ENCODE measurements around the gene TCN1. TPM values are rescaled to one million over a fixed set of nuclear protein-coding genes. Genes with fewer than 3 reads are reported as not detected.
"Not testable (repeated sequence)": the region's sequence is repeated elsewhere in the genome, so short reads cannot be mapped to it uniquely, and the experiment has no call there.

TCN1 gene
- polyA plus RNA-seq, 2 donors, result 6.9 to 10.9 TPM

- WGBS, 2 donors, result 50 to 53% methylated on average over 4 of the region's 4 CpGs
- H3K27ac ChIP-seq (ENCODE audit: low read depth in 2 of 2, low read length in 1 of 2), result no peak within 1 kb of the TSS
Measured at GRCh38 chr11:59845399-59845798, 20.9 kb downstream of the TCN1 start, which contains the start of gene CBLIF. CBLIF (minus strand) TSS chr11:59845499; CDS start chr11:59845453, 46 bp downstream.

DNA sequence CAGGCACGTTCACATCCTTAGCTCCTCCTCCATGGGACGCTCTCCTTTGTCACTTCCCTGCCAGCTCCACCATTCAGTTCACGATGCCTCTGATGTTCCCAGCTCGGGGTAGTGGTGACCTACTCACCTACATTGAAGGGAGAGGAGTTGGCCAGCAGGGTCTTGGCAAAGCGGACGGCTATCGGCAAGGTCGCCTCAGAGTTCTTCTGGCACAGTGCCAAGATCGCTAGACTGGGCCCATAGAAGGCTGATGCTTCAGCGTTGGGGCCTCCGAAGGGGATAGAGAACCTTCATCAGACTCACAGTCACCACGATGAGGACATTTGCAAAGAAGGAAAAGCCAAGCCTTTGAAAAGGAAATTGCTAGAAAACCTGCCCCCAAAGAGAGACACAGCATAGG is 24.0 kb downstream of the TCN1 start:
- H3K4me3 ChIP-seq (ENCODE audit: low read depth in 1 of 2, low read length in 2 of 2), result no peak overlapping the region
- H3K27me3 ChIP-seq (ENCODE audit: control insufficient read depth in 1 of 2, insufficient read depth in 2 of 2, low read length in 2 of 2), result no peaks in the 10 kb centered on the region
- WGBS, 2 donors, result 77 to 78% methylated on average over 12 of the region's 12 CpGs
- no peaks in the 10 kb centered on the region for H3K9me3 ChIP-seq (ENCODE audit: control insufficient read depth in 2 of 2, insufficient read depth in 1 of 2, low read depth in 1 of 2, low read length in 1 of 2)
- no peak overlapping the region for H3K27ac ChIP-seq (ENCODE audit: low read depth in 2 of 2, low read length in 1 of 2)
- H3K4me1 ChIP-seq (ENCODE audit: control insufficient read depth in 2 of 2, insufficient read depth in 2 of 2, low read length in 1 of 2), result peaks cover 0 to 2% of the 10 kb centered on the region in 2 donors
- H3K36me3 ChIP-seq (ENCODE audit: control insufficient read depth in 2 of 2, insufficient read depth in 2 of 2, low read length in 1 of 2), result no peaks in the 10 kb centered on the region

More at GRCh38 chr11:59845399-59845798, 20.9 kb downstream of the TCN1 start, which contains the start of gene CBLIF:
- Histone ChIP-seq H3K27me3 (ENCODE audit: control insufficient read depth in 1 of 2, insufficient read depth in 2 of 2, low read length in 2 of 2) (no peaks in the 10 kb centered on the region), H3K4me3 (ENCODE audit: low read depth in 1 of 2, low read length in 2 of 2) (no peak within 1 kb of the TSS), H3K36me3 (ENCODE audit: control insufficient read depth in 2 of 2, insufficient read depth in 2 of 2, low read length in 1 of 2) (no peaks in the 10 kb centered on the region), H3K4me1 (ENCODE audit: control insufficient read depth in 2 of 2, insufficient read depth in 2 of 2, low read length in 1 of 2) (peaks cover 0 to 2% of the 10 kb centered on the region in 2 donors), H3K9me3 (ENCODE audit: control insufficient read depth in 2 of 2, insufficient read depth in 1 of 2, low read depth in 1 of 2, low read length in 1 of 2) (no peaks in the 10 kb centered on the region)

DNA sequence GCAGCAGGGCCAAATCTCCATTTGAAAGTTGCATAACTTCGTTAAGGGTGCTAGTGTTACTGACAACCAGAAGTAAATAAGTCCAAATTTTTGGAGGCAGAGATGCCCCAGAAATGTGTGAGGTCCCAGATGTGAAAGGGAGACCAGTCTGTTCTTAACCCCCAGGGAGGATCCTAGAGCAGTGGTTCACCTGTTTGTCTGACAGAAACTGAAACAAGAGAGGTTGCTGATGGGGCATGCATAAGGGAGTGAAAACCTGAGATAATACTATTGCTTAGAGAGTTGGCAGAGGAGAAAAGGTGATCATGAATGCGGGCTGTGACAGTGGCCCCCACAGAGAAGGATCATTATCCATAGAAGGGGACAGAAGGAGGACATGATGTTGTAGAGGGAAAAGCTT is 24.8 kb downstream of the TCN1 start:
- H3K27me3 ChIP-seq (ENCODE audit: control insufficient read depth in 1 of 2, insufficient read depth in 2 of 2, low read length in 2 of 2), result no peaks in the 10 kb centered on the region
- no peaks in the 10 kb centered on the region for H3K9me3 ChIP-seq (ENCODE audit: control insufficient read depth in 2 of 2, insufficient read depth in 1 of 2, low read depth in 1 of 2, low read length in 1 of 2)
- 77 to 82% methylated on average over 2 of the region's 2 CpGs for WGBS, 2 donors
- no peaks in the 10 kb centered on the region for H3K36me3 ChIP-seq (ENCODE audit: control insufficient read depth in 2 of 2, insufficient read depth in 2 of 2, low read length in 1 of 2)
- H3K4me3 ChIP-seq (ENCODE audit: low read depth in 1 of 2, low read length in 2 of 2), result no peak overlapping the region
- H3K4me1 ChIP-seq (ENCODE audit: control insufficient read depth in 2 of 2, insufficient read depth in 2 of 2, low read length in 1 of 2), result peaks cover 0 to 2% of the 10 kb centered on the region in 2 donors
- H3K27ac ChIP-seq (ENCODE audit: low read depth in 2 of 2, low read length in 1 of 2), result no peak overlapping the region

- Histone ChIP-seq H3K27me3 (ENCODE audit: control insufficient read depth in 1 of 2, insufficient read depth in 2 of 2, low read length in 2 of 2) (no peaks in the 10 kb centered on the region), H3K4me3 (ENCODE audit: low read depth in 1 of 2, low read length in 2 of 2) (no peak overlapping the region), H3K4me1 (ENCODE audit: control insufficient read depth in 2 of 2, insufficient read depth in 2 of 2, low read length in 1 of 2) (no peaks in the 10 kb centered on the region), H3K27ac (ENCODE audit: low read depth in 2 of 2, low read length in 1 of 2) (no peak overlapping the region), H3K36me3 (ENCODE audit: control insufficient read depth in 2 of 2, insufficient read depth in 2 of 2, low read length in 1 of 2) (no peaks in the 10 kb centered on the region), H3K9me3 (ENCODE audit: control insufficient read depth in 2 of 2, insufficient read depth in 1 of 2, low read depth in 1 of 2, low read length in 1 of 2) (no peaks in the 10 kb centered on the region)
Measured at GRCh38 chr11:59839615-59840014, 26.7 kb downstream of the TCN1 start.

GRCh38 chr11:59833602-59834001 is 32.7 kb downstream of the TCN1 start:
- H3K4me1 ChIP-seq (ENCODE audit: control insufficient read depth in 2 of 2, insufficient read depth in 2 of 2, low read length in 1 of 2), result no peaks in the 10 kb centered on the region
- no peak overlapping the region for H3K27ac ChIP-seq (ENCODE audit: low read depth in 2 of 2, low read length in 1 of 2)
- no peaks in the 10 kb centered on the region for H3K36me3 ChIP-seq (ENCODE audit: control insufficient read depth in 2 of 2, insufficient read depth in 2 of 2, low read length in 1 of 2)
- no peak overlapping the region for H3K4me3 ChIP-seq (ENCODE audit: low read depth in 1 of 2, low read length in 2 of 2)
- H3K9me3 ChIP-seq (ENCODE audit: control insufficient read depth in 2 of 2, insufficient read depth in 1 of 2, low read depth in 1 of 2, low read length in 1 of 2), result no peaks in the 10 kb centered on the region
- 87 to 92% methylated on average over 2 of the region's 2 CpGs for WGBS, 2 donors
- no peaks in the 10 kb centered on the region for H3K27me3 ChIP-seq (ENCODE audit: control insufficient read depth in 1 of 2, insufficient read depth in 2 of 2, low read length in 2 of 2)

DNA sequence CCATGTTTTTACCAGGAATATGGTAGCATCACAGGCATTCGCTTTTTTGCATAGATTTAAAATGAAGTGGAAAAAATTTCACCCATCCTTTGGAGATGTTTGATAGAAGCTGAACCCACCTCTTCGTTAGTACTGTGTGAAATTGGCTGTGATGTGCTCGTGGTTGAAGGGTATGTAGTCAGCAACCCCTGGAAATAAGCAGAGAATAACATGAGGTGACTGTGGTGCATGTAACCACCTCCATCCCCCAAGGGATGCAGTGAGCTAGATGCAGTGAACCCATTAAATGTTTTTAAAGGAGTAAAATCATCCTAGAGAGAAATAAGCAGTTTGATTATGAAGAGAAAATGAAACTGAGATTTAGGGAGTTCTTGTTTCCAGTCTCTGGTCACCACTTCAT is 36.9 kb downstream of the TCN1 start:
- 71 to 77% methylated on average over 3 of the region's 3 CpGs for WGBS, 2 donors
- Histone ChIP-seq H3K4me3 (ENCODE audit: low read depth in 1 of 2, low read length in 2 of 2) (no peak overlapping the region), H3K27ac (ENCODE audit: low read depth in 2 of 2, low read length in 1 of 2) (no peak overlapping the region)

DNA sequence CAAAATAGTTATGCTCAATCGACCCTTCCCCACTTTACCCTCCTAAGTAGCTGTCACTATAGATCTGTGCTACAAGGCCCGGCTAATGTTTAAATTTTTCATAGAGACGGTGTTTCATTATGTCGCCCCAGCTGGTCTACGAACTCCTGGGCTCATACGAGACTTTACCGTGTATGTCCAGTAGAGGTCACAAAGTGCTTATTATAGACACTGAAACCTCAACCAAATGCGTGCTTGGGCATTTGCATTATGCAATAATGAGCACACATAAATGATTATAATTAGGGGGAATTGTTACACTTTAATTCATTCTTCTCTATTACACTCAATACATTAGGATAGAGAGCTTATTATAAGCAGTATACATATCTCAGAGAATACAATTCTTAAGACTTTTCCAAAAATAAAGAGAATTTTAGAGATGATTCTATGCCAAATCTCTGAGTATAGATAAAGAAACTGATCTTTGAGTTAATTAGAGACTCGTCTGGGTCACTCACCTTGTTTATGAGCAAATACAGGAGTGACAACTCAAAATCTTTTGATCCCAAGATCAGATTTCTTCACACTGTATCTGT is 43.2 kb downstream of the TCN1 start:
- H3K36me3 ChIP-seq (ENCODE audit: control insufficient read depth in 2 of 2, insufficient read depth in 2 of 2, low read length in 1 of 2), result no peaks in the 10 kb centered on the region
- no peaks in the 10 kb centered on the region for H3K27me3 ChIP-seq (ENCODE audit: control insufficient read depth in 1 of 2, insufficient read depth in 2 of 2, low read length in 2 of 2)
- WGBS, 2 donors, result 9 to 12% methylated on average over 9 of the region's 9 CpGs
- H3K9me3 ChIP-seq (ENCODE audit: control insufficient read depth in 2 of 2, insufficient read depth in 1 of 2, low read depth in 1 of 2, low read length in 1 of 2), result no peaks in the 10 kb centered on the region
- H3K4me1 ChIP-seq (ENCODE audit: control insufficient read depth in 2 of 2, insufficient read depth in 2 of 2, low read length in 1 of 2), result no peaks in the 10 kb centered on the region
- no peak overlapping the region for H3K4me3 ChIP-seq (ENCODE audit: low read depth in 1 of 2, low read length in 2 of 2)
- no peak overlapping the region for H3K27ac ChIP-seq (ENCODE audit: low read depth in 2 of 2, low read length in 1 of 2)

More for the DNA sequence above, 36.9 kb downstream of the TCN1 start:
- Histone ChIP-seq H3K36me3 (ENCODE audit: control insufficient read depth in 2 of 2, insufficient read depth in 2 of 2, low read length in 1 of 2) (no peaks in the 10 kb centered on the region), H3K9me3 (ENCODE audit: control insufficient read depth in 2 of 2, insufficient read depth in 1 of 2, low read depth in 1 of 2, low read length in 1 of 2) (no peaks in the 10 kb centered on the region), H3K27me3 (ENCODE audit: control insufficient read depth in 1 of 2, insufficient read depth in 2 of 2, low read length in 2 of 2) (no peaks in the 10 kb centered on the region), H3K4me1 (ENCODE audit: control insufficient read depth in 2 of 2, insufficient read depth in 2 of 2, low read length in 1 of 2) (no peaks in the 10 kb centered on the region)

DNA sequence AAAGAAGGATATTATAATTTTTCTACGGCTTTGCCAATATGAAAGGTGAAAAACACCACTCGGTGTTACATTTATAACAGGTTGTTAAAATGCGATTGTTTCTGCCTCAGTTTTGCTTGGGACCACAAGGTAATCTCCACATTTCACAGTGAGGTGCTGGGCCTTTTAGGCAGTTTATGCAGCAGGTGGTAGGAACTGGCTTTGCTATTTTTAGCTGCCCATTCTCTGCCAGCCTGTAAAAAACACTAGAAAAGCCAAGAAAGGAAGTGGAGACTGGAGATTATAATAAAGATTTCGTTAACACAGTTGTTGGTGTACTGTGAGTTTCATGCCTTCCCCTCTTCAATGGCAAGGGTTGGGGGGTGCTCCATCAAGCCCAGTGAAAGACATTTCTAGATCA is 47.7 kb downstream of the TCN1 start:
- H3K36me3 ChIP-seq (ENCODE audit: control insufficient read depth in 2 of 2, insufficient read depth in 2 of 2, low read length in 1 of 2), result no peaks in the 10 kb centered on the region
- no peaks in the 10 kb centered on the region for H3K9me3 ChIP-seq (ENCODE audit: control insufficient read depth in 2 of 2, insufficient read depth in 1 of 2, low read depth in 1 of 2, low read length in 1 of 2)
- H3K4me3 ChIP-seq (ENCODE audit: low read depth in 1 of 2, low read length in 2 of 2), result no peak overlapping the region
- no peaks in the 10 kb centered on the region for H3K27me3 ChIP-seq (ENCODE audit: control insufficient read depth in 1 of 2, insufficient read depth in 2 of 2, low read length in 2 of 2)
- no peak overlapping the region for H3K27ac ChIP-seq (ENCODE audit: low read depth in 2 of 2, low read length in 1 of 2)
- no peaks in the 10 kb centered on the region for H3K4me1 ChIP-seq (ENCODE audit: control insufficient read depth in 2 of 2, insufficient read depth in 2 of 2, low read length in 1 of 2)
- WGBS, 2 donors, result 73 to 74% methylated on average over 4 of the region's 4 CpGs

DNA sequence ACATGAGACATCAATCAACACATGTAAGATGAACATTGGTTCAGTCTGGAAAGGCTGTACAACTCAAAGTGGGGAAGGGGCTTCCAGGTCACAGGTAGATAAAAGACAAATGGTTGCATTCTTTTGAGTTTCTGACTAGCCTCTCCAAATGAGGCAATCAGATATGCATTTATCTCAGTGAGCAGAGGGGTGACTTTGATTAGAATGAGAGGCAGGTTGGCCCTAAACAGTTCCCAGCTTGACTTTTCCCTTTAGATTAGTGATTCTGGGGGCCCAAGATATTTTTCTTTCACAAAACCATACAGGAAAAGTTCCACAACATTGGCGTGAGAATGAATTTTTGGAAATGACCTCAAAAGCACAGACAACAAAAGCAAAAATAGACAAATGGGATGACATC is 49.9 kb downstream of the TCN1 start:
- not testable (repeated sequence) for H3K36me3 ChIP-seq (ENCODE audit: control insufficient read depth in 2 of 2, insufficient read depth in 2 of 2, low read length in 1 of 2); H3K27ac ChIP-seq (ENCODE audit: low read depth in 2 of 2, low read length in 1 of 2); H3K27me3 ChIP-seq (ENCODE audit: control insufficient read depth in 1 of 2, insufficient read depth in 2 of 2, low read length in 2 of 2); H3K9me3 ChIP-seq (ENCODE audit: control insufficient read depth in 2 of 2, insufficient read depth in 1 of 2, low read depth in 1 of 2, low read length in 1 of 2); H3K4me3 ChIP-seq (ENCODE audit: low read depth in 1 of 2, low read length in 2 of 2); H3K4me1 ChIP-seq (ENCODE audit: control insufficient read depth in 2 of 2, insufficient read depth in 2 of 2, low read length in 1 of 2)
- WGBS, 2 donors, result 76 to 80% methylated on average over 1 of the region's 1 CpG

DNA sequence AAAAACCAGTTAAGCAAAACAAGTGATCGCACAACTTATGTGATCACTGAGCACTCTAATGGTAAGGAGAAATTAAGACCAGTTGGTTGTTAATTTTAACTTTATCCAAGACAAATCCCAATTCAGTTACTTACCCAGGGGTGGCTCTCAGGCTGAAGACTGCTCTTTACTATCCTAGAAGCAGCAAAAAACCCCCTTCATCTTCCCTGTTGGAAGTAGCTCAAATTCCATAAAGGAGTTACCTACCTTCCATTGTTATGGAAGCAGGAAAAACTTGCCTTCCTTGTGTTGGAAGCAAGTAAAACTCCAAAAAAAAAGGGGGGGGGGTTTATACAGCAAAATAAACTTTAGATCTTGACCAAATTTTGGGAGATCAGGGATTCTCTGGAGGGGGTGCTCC is 50.5 kb downstream of the TCN1 start:
- no peaks in the 10 kb centered on the region for H3K4me1 ChIP-seq (ENCODE audit: control insufficient read depth in 2 of 2, insufficient read depth in 2 of 2, low read length in 1 of 2)
- H3K27ac ChIP-seq (ENCODE audit: low read depth in 2 of 2, low read length in 1 of 2), result no peak overlapping the region
- 90 to 96% methylated on average over 1 of the region's 1 CpG for WGBS, 2 donors
- no peak overlapping the region for H3K4me3 ChIP-seq (ENCODE audit: low read depth in 1 of 2, low read length in 2 of 2)
- no peaks in the 10 kb centered on the region for H3K36me3 ChIP-seq (ENCODE audit: control insufficient read depth in 2 of 2, insufficient read depth in 2 of 2, low read length in 1 of 2)
- H3K9me3 ChIP-seq (ENCODE audit: control insufficient read depth in 2 of 2, insufficient read depth in 1 of 2, low read depth in 1 of 2, low read length in 1 of 2), result no peaks in the 10 kb centered on the region
- H3K27me3 ChIP-seq (ENCODE audit: control insufficient read depth in 1 of 2, insufficient read depth in 2 of 2, low read length in 2 of 2), result no peaks in the 10 kb centered on the region

All from esophagus (tissue), 2 donors.